GM12878 (cell line): ENCODE measurements around the gene ENPP7.

Experiments
- CEBPB ChIP-seq, 2 experiments: fragments of 150-350 bp in 1 of 2; IDR thresholded peaks; 2 replicates each; pipeline ENCODE4 v1.6.1; 2012 to 2014; ENCODE audit warnings: low read depth in 2 of 2, low read length in 2 of 2, borderline replicate concordance in 1 of 2, inconsistent platforms in 1 of 2
- DPF2 ChIP-seq: fragments of 450-650 bp; IDR thresholded peaks from 2 replicates; pipeline ENCODE4 v1.6.1; 2017; ENCODE audit warnings: mild to moderate bottlenecking
- PAX8 ChIP-seq: fragments of 450-650 bp; IDR thresholded peaks from 2 replicates; pipeline ENCODE4 v1.6.1; 2017; ENCODE audit warnings: mild to moderate bottlenecking, moderate library complexity
- POLR2A ChIP-seq: IDR thresholded peaks from 2 replicates; pipeline ENCODE4 v1.6.1; 2011; ENCODE audit warnings: low read depth, mild to moderate bottlenecking, low read length
- SMC3 ChIP-seq: IDR thresholded peaks from 2 replicates; pipeline ENCODE4 v1.6.1; 2011; ENCODE audit warnings: low read length, improper control_type of control experiment, borderline replicate concordance
- TF ChIP-seq, protein P1 (sequence below): IDR thresholded peaks from 2 replicates; pipeline ENCODE4 v1.6.1; 2011; ENCODE audit warnings: mild to moderate bottlenecking, low read depth, low read length, moderate library complexity; ENCODE audit not compliant: insufficient replicate concordance
- TF ChIP-seq, protein P2 (sequence below), 3 experiments: IDR thresholded peaks in 2 of 3; conservative IDR thresholded peaks in 1 of 3; 2 replicates each; pipeline ENCODE4 v1.5.1; 2011; ENCODE audit warnings: low read depth in 3 of 3, low read length in 3 of 3, mild to moderate bottlenecking in 3 of 3, control low read depth in 2 of 3, moderate library complexity in 2 of 3, inconsistent platforms in 1 of 3, mixed read lengths in 1 of 3; ENCODE audit not compliant: control insufficient read depth in 2 of 3, insufficient read depth in 1 of 3; ENCODE audit errors: extremely low read depth in 1 of 3
- TF ChIP-seq, protein P3 (sequence below): IDR thresholded peaks from 2 replicates; pipeline ENCODE4 v1.6.1; 2012; ENCODE audit warnings: mild to moderate bottlenecking, low read depth, low read length
- TF ChIP-seq, protein P4 (sequence below): IDR thresholded peaks from 2 replicates; pipeline ENCODE4 v1.6.1; 2012; ENCODE audit warnings: low read depth, low read length, improper control_type of control experiment

DNA sequence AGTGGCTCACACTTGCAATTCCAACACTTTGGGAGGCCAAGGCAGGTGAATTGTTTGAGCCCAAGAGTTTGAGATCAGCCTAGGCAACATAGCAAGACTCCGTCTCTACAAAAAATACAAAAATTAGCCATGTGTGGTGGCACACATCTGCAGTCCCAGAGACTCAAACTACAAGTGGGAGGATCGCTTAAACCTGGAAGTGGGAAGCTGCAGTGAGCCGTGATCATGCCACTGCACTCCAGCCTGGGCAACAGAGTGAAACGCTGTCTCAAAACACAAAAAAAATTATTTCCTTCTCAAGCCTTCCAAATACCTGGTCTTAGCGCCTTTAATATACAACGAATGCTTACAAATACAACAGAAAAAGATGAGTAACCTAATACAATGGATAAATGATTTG is 27.5 kb downstream of the ENPP7 start:
- TF ChIP-seq DPF2 (no peak), SMC3 (no peak), POLR2A (no peak), CEBPB (IDR thresholded peaks at IDR 0.05; ENCODE audit: borderline replicate concordance in 1 of 2, low read depth in 2 of 2, low read length in 2 of 2) (no peak), PAX8 (no peak)
- TF ChIP-seq, protein P1, sequence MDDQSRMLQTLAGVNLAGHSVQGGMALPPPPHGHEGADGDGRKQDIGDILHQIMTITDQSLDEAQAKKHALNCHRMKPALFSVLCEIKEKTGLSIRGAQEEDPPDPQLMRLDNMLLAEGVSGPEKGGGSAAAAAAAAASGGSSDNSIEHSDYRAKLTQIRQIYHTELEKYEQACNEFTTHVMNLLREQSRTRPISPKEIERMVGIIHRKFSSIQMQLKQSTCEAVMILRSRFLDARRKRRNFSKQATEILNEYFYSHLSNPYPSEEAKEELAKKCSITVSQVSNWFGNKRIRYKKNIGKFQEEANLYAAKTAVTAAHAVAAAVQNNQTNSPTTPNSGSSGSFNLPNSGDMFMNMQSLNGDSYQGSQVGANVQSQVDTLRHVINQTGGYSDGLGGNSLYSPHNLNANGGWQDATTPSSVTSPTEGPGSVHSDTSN = no peak
- TF ChIP-seq, protein P2, sequence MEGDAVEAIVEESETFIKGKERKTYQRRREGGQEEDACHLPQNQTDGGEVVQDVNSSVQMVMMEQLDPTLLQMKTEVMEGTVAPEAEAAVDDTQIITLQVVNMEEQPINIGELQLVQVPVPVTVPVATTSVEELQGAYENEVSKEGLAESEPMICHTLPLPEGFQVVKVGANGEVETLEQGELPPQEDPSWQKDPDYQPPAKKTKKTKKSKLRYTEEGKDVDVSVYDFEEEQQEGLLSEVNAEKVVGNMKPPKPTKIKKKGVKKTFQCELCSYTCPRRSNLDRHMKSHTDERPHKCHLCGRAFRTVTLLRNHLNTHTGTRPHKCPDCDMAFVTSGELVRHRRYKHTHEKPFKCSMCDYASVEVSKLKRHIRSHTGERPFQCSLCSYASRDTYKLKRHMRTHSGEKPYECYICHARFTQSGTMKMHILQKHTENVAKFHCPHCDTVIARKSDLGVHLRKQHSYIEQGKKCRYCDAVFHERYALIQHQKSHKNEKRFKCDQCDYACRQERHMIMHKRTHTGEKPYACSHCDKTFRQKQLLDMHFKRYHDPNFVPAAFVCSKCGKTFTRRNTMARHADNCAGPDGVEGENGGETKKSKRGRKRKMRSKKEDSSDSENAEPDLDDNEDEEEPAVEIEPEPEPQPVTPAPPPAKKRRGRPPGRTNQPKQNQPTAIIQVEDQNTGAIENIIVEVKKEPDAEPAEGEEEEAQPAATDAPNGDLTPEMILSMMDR (IDR thresholded peaks at IDR 0.05 in 2 of 3, conservative IDR thresholded peaks at IDR 0.05 in 1 of 3; ENCODE audit: control insufficient read depth in 2 of 3, extremely low read depth in 1 of 3, insufficient read depth in 1 of 3, low read depth in 3 of 3, low read length in 3 of 3) = no peak
- TF ChIP-seq, protein P3, sequence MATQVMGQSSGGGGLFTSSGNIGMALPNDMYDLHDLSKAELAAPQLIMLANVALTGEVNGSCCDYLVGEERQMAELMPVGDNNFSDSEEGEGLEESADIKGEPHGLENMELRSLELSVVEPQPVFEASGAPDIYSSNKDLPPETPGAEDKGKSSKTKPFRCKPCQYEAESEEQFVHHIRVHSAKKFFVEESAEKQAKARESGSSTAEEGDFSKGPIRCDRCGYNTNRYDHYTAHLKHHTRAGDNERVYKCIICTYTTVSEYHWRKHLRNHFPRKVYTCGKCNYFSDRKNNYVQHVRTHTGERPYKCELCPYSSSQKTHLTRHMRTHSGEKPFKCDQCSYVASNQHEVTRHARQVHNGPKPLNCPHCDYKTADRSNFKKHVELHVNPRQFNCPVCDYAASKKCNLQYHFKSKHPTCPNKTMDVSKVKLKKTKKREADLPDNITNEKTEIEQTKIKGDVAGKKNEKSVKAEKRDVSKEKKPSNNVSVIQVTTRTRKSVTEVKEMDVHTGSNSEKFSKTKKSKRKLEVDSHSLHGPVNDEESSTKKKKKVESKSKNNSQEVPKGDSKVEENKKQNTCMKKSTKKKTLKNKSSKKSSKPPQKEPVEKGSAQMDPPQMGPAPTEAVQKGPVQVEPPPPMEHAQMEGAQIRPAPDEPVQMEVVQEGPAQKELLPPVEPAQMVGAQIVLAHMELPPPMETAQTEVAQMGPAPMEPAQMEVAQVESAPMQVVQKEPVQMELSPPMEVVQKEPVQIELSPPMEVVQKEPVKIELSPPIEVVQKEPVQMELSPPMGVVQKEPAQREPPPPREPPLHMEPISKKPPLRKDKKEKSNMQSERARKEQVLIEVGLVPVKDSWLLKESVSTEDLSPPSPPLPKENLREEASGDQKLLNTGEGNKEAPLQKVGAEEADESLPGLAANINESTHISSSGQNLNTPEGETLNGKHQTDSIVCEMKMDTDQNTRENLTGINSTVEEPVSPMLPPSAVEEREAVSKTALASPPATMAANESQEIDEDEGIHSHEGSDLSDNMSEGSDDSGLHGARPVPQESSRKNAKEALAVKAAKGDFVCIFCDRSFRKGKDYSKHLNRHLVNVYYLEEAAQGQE = no peak
- TF ChIP-seq, protein P4, sequence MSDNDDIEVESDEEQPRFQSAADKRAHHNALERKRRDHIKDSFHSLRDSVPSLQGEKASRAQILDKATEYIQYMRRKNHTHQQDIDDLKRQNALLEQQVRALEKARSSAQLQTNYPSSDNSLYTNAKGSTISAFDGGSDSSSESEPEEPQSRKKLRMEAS = no peak
